WTC11 (cell line): ENCODE data around the gene CRACDL. TPM values are rescaled to one million over a fixed set of nuclear protein-coding genes. Genes with fewer than 3 reads are reported as not detected.

Experiments
- ATAC-seq: fragments of 200-7000 bp; cut with Tn5 transposase; 2 replicates; pipeline ENCODE4 v1.10.0; 2021; ENCODE audit warnings: mild to moderate bottlenecking, moderate library complexity
- CTCF ChIA-PET: fragments of 300-600 bp; sonication (Branson Sonifier 250); formaldehyde crosslinking; loops from one replicate; lab custom pipeline; 2021; ENCODE audit warnings: antibody characterized with exemption; lab: Charles Lee
- POLR2A ChIA-PET: fragments of 350-600 bp; sonication (Branson Sonifier 250); formaldehyde crosslinking; loops from one replicate; lab custom pipeline; 2021; ENCODE audit warnings: antibody characterized with exemption; lab: Charles Lee
- DNase-seq: peaks from one replicate; pipeline ENCODE4 v3.0.0; 2021; ENCODE audit warnings: low spot score
- H3K27ac Mint-ChIP-seq: 2 replicates; pipeline ENCODE4 v1.8.0; 2021; ENCODE audit warnings: mixed read lengths
- H3K27me3 Mint-ChIP-seq: 2 replicates; pipeline ENCODE4 v1.8.0; 2021; ENCODE audit warnings: low read depth, mild to moderate bottlenecking, moderate library complexity, mixed read lengths
- H3K36me3 Mint-ChIP-seq: 2 replicates; pipeline ENCODE4 v1.8.0; 2021; ENCODE audit warnings: mixed read lengths
- H3K4me1 Mint-ChIP-seq: 2 replicates; pipeline ENCODE4 v1.8.0; 2022; ENCODE audit warnings: mixed read lengths
- H3K4me3 Mint-ChIP-seq: 2 replicates; pipeline ENCODE4 v1.8.0; 2021; ENCODE audit warnings: mild to moderate bottlenecking, moderate library complexity, mixed read lengths
- H3K9me3 Mint-ChIP-seq: 2 replicates; pipeline ENCODE4 v1.8.0; 2021; ENCODE audit warnings: mixed read lengths
- AFF4 ChIP-seq: sonication (generic); formaldehyde crosslinking; IDR thresholded peaks from 2 replicates; pipeline ENCODE4 v1.8.1; 2023; ENCODE audit warnings: mild to moderate bottlenecking, missing genetic modification reagents, borderline replicate concordance
- ATF1 ChIP-seq: sonication (generic); formaldehyde crosslinking; IDR thresholded peaks from 2 replicates; pipeline ENCODE4 v1.8.1; 2023; ENCODE audit warnings: mild to moderate bottlenecking, moderate library complexity, missing genetic modification reagents
- ATF3 ChIP-seq: sonication (generic); formaldehyde crosslinking; conservative IDR thresholded peaks from 2 replicates; pipeline ENCODE4 v1.8.1; 2022; ENCODE audit warnings: mild to moderate bottlenecking, missing genetic modification reagents
- CDX4 ChIP-seq: fragments of 250-450 bp; sonication (Bioruptor Pico); IDR thresholded peaks from 2 replicates; pipeline ENCODE4 v1.9.0; 2021; ENCODE audit warnings: moderate library complexity, mild to moderate bottlenecking, inconsistent platforms, borderline replicate concordance
- CREB1 ChIP-seq: sonication (generic); formaldehyde crosslinking; IDR thresholded peaks from 2 replicates; pipeline ENCODE4 v1.8.0; 2023; ENCODE audit warnings: mild to moderate bottlenecking, missing genetic modification reagents
- ERG ChIP-seq: fragments of 250-450 bp; sonication (Bioruptor Pico); IDR thresholded peaks from 2 replicates; pipeline ENCODE4 v1.8.0; 2021; ENCODE audit warnings: mild to moderate bottlenecking
- ESRRA ChIP-seq: sonication (generic); formaldehyde crosslinking; IDR thresholded peaks from 2 replicates; pipeline ENCODE4 v1.8.1; 2022; ENCODE audit warnings: mild to moderate bottlenecking, missing genetic modification reagents, borderline replicate concordance
- FOXK1 ChIP-seq: sonication (generic); formaldehyde crosslinking; IDR thresholded peaks from 2 replicates; pipeline ENCODE4 v1.8.0; 2022; ENCODE audit warnings: mild to moderate bottlenecking, moderate library complexity, missing genetic modification reagents
- GTF2I ChIP-seq: fragments of 250-450 bp; sonication (Bioruptor Pico); conservative IDR thresholded peaks from 2 replicates; pipeline ENCODE4 v1.4.0; 2021; ENCODE audit warnings: mild to moderate bottlenecking
- IRF2 ChIP-seq: sonication (generic); formaldehyde crosslinking; IDR thresholded peaks from 2 replicates; pipeline ENCODE4 v1.8.0; 2022; ENCODE audit warnings: low read depth, missing genetic modification reagents, borderline replicate concordance
- NFATC4 ChIP-seq: fragments of 250-450 bp; sonication (Bioruptor Pico); IDR thresholded peaks from 2 replicates; pipeline ENCODE4 v1.9.0; 2021; ENCODE audit warnings: mild to moderate bottlenecking
- NR2C2 ChIP-seq: sonication (generic); formaldehyde crosslinking; IDR thresholded peaks from 2 replicates; pipeline ENCODE4 v1.8.0; 2022; ENCODE audit warnings: mild to moderate bottlenecking, missing genetic modification reagents
- OVOL2 ChIP-seq: fragments of 250-450 bp; sonication (Bioruptor Pico); IDR thresholded peaks from 2 replicates; pipeline ENCODE4 v1.9.0; 2021; ENCODE audit warnings: mild to moderate bottlenecking, borderline replicate concordance
- PREB ChIP-seq: sonication (generic); formaldehyde crosslinking; IDR thresholded peaks from 2 replicates; pipeline ENCODE4 v1.8.1; 2022; ENCODE audit warnings: mild to moderate bottlenecking, missing genetic modification reagents, moderate library complexity, borderline replicate concordance
- PRRX2 ChIP-seq: fragments of 250-450 bp; sonication (Bioruptor Pico); IDR thresholded peaks from 2 replicates; pipeline ENCODE4 v1.8.0; 2021; ENCODE audit warnings: mild to moderate bottlenecking
- SMAD3 ChIP-seq: sonication (generic); formaldehyde crosslinking; IDR thresholded peaks from 2 replicates; pipeline ENCODE4 v1.8.0; 2022; ENCODE audit warnings: missing genetic modification reagents, mild to moderate bottlenecking, borderline replicate concordance
- USF2 ChIP-seq: sonication (generic); formaldehyde crosslinking; IDR thresholded peaks from 2 replicates; pipeline ENCODE4 v1.8.1; 2023; ENCODE audit warnings: mild to moderate bottlenecking, missing genetic modification reagents, moderate library complexity
- ZNF219 ChIP-seq: sonication (generic); formaldehyde crosslinking; IDR thresholded peaks from 2 replicates; pipeline ENCODE4 v1.8.0; 2023; ENCODE audit warnings: missing genetic modification reagents, mild to moderate bottlenecking, borderline replicate concordance
- ZNF423 ChIP-seq: fragments of 250-450 bp; sonication (Bioruptor Pico); IDR thresholded peaks from 2 replicates; pipeline ENCODE4 v2.1.2; 2022; ENCODE audit warnings: mild to moderate bottlenecking, moderate library complexity
- total RNA-seq: library from RNA; stranded (reverse); gene quantifications from 3 replicates; pipeline ENCODE4 v1.2.3, GENCODE V29; 2021
- TF ChIP-seq, protein P1 (sequence below): sonication (generic); formaldehyde crosslinking; IDR thresholded peaks from 2 replicates; pipeline ENCODE4 v1.8.1; 2023; ENCODE audit warnings: mild to moderate bottlenecking, moderate library complexity, missing genetic modification reagents

CRACDL gene
- total RNA-seq, 1 experiment from 2014 or later: 0.72 TPM

- ChIA-PET POLR2A (no interaction called here), CTCF (no interaction called here)
- Mint-ChIP-seq H3K27me3 (no peaks in the 10 kb centered on the region), H3K4me3 (no peak overlapping the region), H3K36me3 (no peaks in the 10 kb centered on the region), H3K27ac (no peak overlapping the region), H3K9me3 (no peaks in the 10 kb centered on the region), H3K4me1 (peaks cover 7% of the 10 kb centered on the region)
- no peak for ATAC-seq
- DNase-seq: no peak
- no peak for TF ChIP-seq OVOL2 (CRISPR knock-in tag)
- TF ChIP-seq NR2C2: no peak
- TF ChIP-seq CREB1 (CRISPR knock-in tag): no peak
- TF ChIP-seq PRRX2 (CRISPR knock-in tag): no peak
- TF ChIP-seq ZNF219 (CRISPR knock-in tag): no peak
- TF ChIP-seq PREB (CRISPR knock-in tag): no peak
- no peak for TF ChIP-seq GTF2I (CRISPR knock-in tag)
- TF ChIP-seq ATF3 (CRISPR knock-in tag): no peak
- no peak for TF ChIP-seq FOXK1 (CRISPR knock-in tag)
- no peak for TF ChIP-seq SMAD3 (CRISPR knock-in tag)
Observed at GRCh38 chr2:98763209-98763951, 172.6 kb downstream of the CRACDL start.

DNA sequence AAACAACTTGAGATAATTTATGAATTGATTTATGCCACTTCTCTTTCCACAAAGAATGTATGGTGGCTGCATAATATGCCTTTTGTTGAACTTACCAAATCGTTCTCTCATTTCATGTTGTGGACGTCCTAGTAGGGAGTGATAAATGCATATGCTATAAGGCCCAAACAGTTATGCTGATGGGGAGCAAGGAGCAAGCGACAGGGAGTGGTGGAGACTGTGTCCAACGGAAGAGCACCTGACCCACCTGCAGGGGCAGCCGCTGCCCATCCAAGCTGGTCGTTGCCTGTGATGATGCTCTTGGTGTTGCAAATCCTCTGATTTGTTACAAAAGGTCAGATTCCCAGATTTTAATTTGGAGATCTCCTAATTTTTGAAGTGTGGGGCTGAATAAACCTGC, 174.1 kb downstream of the CRACDL start:
- TF ChIP-seq USF2 (CRISPR knock-in tag) (no peak), AFF4 (CRISPR knock-in tag) (no peak)
- ATAC-seq: no peak
- Mint-ChIP-seq H3K9me3 (no peaks in the 10 kb centered on the region), H3K4me1 (peaks cover 7% of the 10 kb centered on the region), H3K4me3 (no peak overlapping the region), H3K36me3 (no peaks in the 10 kb centered on the region), H3K27me3 (no peaks in the 10 kb centered on the region), H3K27ac (no peak overlapping the region)
- POLR2A ChIA-PET: no interaction called here
- no peak for DNase-seq
- CTCF ChIA-PET: no interaction called here

- Mint-ChIP-seq H3K27me3 (no peaks in the 10 kb centered on the region), H3K4me1 (peaks cover 7% of the 10 kb centered on the region), H3K9me3 (no peaks in the 10 kb centered on the region), H3K4me3 (no peak overlapping the region), H3K27ac (no peak overlapping the region), H3K36me3 (no peaks in the 10 kb centered on the region)
- no peak for DNase-seq
- CTCF ChIA-PET: no interaction called here
- POLR2A ChIA-PET: no interaction called here
- ATAC-seq: no peak; the same call in 1 of the 2 replicates
- TF ChIP-seq CDX4 (CRISPR knock-in tag) (no peak), GTF2I (CRISPR knock-in tag) (no peak), USF2 (CRISPR knock-in tag) (no peak), NFATC4 (CRISPR knock-in tag) (no peak), ZNF423 (CRISPR knock-in tag) (no peak), ESRRA (CRISPR knock-in tag) (no peak), ATF1 (no peak), OVOL2 (CRISPR knock-in tag) (no peak), ERG (CRISPR knock-in tag) (no peak), IRF2 (CRISPR knock-in tag) (no peak)
- TF ChIP-seq, protein P1, sequence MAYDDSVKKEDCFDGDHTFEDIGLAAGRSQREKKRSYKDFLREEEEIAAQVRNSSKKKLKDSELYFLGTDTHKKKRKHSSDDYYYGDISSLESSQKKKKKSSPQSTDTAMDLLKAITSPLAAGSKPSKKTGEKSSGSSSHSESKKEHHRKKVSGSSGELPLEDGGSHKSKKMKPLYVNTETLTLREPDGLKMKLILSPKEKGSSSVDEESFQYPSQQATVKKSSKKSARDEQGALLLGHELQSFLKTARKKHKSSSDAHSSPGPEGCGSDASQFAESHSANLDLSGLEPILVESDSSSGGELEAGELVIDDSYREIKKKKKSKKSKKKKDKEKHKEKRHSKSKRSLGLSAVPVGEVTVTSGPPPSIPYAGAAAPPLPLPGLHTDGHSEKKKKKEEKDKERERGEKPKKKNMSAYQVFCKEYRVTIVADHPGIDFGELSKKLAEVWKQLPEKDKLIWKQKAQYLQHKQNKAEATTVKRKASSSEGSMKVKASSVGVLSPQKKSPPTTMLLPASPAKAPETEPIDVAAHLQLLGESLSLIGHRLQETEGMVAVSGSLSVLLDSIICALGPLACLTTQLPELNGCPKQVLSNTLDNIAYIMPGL (CRISPR knock-in tag): no peak
Observed at GRCh38 chr2:98761267-98761781, 174.7 kb downstream of the CRACDL start.
